ENCODE measurements around the gene TKTL2.
"Not testable (repeated sequence)": the region's sequence is repeated elsewhere in the genome, so short reads cannot be mapped to it uniquely, and the experiment has no call there.

DNA sequence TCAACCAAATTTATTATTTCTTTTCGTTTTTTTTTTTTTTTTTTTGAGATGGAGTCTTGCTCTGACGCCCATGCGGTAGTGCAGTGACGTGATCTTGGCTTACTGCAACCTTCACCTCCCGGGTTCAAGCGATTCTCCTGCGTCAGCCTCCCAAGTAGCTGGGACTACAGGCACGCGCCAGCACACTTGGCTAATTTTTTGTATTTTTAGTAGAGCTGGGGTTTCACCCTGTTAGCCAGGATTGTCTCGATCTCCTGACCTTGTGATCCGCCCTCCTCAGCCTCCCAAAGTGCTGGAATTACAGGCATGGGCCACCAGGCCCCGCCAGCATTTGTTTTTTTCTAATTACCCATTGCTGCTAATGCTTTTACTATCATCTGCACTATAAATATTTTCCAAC lies 26.5 kb downstream of the TKTL2 start:
- TF ChIP-seq POLR2A, POLR2AphosphoS5 (IDR thresholded peaks at IDR 0.05): not testable (repeated sequence)
- TF ChIP-seq, protein P1, sequence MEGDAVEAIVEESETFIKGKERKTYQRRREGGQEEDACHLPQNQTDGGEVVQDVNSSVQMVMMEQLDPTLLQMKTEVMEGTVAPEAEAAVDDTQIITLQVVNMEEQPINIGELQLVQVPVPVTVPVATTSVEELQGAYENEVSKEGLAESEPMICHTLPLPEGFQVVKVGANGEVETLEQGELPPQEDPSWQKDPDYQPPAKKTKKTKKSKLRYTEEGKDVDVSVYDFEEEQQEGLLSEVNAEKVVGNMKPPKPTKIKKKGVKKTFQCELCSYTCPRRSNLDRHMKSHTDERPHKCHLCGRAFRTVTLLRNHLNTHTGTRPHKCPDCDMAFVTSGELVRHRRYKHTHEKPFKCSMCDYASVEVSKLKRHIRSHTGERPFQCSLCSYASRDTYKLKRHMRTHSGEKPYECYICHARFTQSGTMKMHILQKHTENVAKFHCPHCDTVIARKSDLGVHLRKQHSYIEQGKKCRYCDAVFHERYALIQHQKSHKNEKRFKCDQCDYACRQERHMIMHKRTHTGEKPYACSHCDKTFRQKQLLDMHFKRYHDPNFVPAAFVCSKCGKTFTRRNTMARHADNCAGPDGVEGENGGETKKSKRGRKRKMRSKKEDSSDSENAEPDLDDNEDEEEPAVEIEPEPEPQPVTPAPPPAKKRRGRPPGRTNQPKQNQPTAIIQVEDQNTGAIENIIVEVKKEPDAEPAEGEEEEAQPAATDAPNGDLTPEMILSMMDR (IDR thresholded peaks at IDR 0.05), result not testable (repeated sequence)

Measured in breast epithelium (tissue), 3 donors.